ENCODE measurements around the gene ZDHHC11B.

- TF ChIP-seq CTCF (IDR thresholded peaks at IDR 0.05) (no peak), POLR2A (IDR thresholded peaks at IDR 0.05) (no peak)
Measured at GRCh38 chr5:776862-777711, 7.4 kb downstream of the ZDHHC11B start.

All from tibial nerve (tissue), 3 donors.